Measurements from ENCODE around the gene FBXW7. TPM values are rescaled to one million over a fixed set of nuclear protein-coding genes. Genes with fewer than 3 reads are reported as not detected.

FBXW7 gene
- total and polyA plus RNA-seq, 2 of the 13 experiments (the other 11 are each of a cell fraction or from before 2014, with no cell fraction given), result 5.0 to 40.9 TPM

- TF ChIP-seq ZNF205 (CRISPR knock-in tag; IDR thresholded peaks at IDR 0.05), result no peak
- TF ChIP-seq TAF1 (CRISPR knock-in tag; IDR thresholded peaks at IDR 0.05), result no peak
- no peak for TF ChIP-seq FOXC1 (CRISPR knock-in tag; IDR thresholded peaks at IDR 0.05; ENCODE audit: borderline replicate concordance)
- TF ChIP-seq GLMP (CRISPR knock-in tag; IDR thresholded peaks at IDR 0.05; ENCODE audit: borderline replicate concordance), result no peak
- TF ChIP-seq ZNF570 (CRISPR knock-in tag; IDR thresholded peaks at IDR 0.05; ENCODE audit: borderline replicate concordance), result no peak
- no peak for TF ChIP-seq ISX (CRISPR knock-in tag; conservative IDR thresholded peaks at IDR 0.05)
- no peak for TF ChIP-seq SMARCE1 (IDR thresholded peaks at IDR 0.05; ENCODE audit: borderline replicate concordance)
- no peak for TF ChIP-seq DNMT3B (CRISPR knock-in tag; conservative IDR thresholded peaks at IDR 0.05)
Measured at GRCh38 chr4:152456609-152457008, 79.3 kb downstream of the FBXW7 start (continued).

- POLR2A ChIA-PET, result no interaction called here
- in situ Hi-C loops (cut with HindIII; ENCODE audit: extremely low pct_ligation_motif_present, low pct_unique_long_range_greater_than_20kb) (loop anchor here (5.0 to 10.0 kb wide), 2 partner anchors 187 to 269 kb away; no protein-coding TSS in a partner anchor), intact Hi-C loops (cut with micrococcal nuclease; ENCODE audit: unreplicated experiment) (loop anchor here (2.0 kb wide), 1 partner anchor 81 kb away; the partner anchor contains the start of gene FBXW7)
- CTCF ChIA-PET (ENCODE audit: low intra/inter-chr PET ratio, low total read pairs), result interaction anchor here (3.2 kb wide), 1 partner anchor 185 kb away, joined by 29 read pairs; no protein-coding TSS in a partner anchor
- no peaks in the 10 kb centered on the region for H4K20me1 ChIP-seq (ENCODE audit: insufficient read depth, low read length)
- H3K27ac ChIP-seq (ENCODE audit: extremely low read length, insufficient read depth, low read length), result no peak overlapping the region
- peaks cover 17% of the 10 kb centered on the region for H3K4me1 ChIP-seq (ENCODE audit: insufficient read depth, low read length)
- no peak for DNase-seq (ENCODE audit: low spot score)
- H3K27me3 ChIP-seq (ENCODE audit: control insufficient read depth in 1 of 2, insufficient read depth in 2 of 2, low read length in 2 of 2), result no peaks in the 10 kb centered on the region
- no peak for ATAC-seq
- no peak for FAIRE-seq
- H3K79me2 ChIP-seq (ENCODE audit: insufficient read depth, low read length), result peaks cover 27% of the 10 kb centered on the region
- H3K4me2 ChIP-seq (ENCODE audit: low read depth, low read length), result no peak overlapping the region
- H2AFZ ChIP-seq (ENCODE audit: low read length), result no peak overlapping the region
- no peak overlapping the region for H3K9ac ChIP-seq (ENCODE audit: insufficient read depth, low read depth, low read length)
- no TSS peak for BruUV-seq (replicated peaks)
- no peaks in the 10 kb centered on the region for H3K36me3 ChIP-seq (replicated peaks in 1 of 2; ENCODE audit: control insufficient read depth in 1 of 2, insufficient read depth in 2 of 2, low read length in 2 of 2)
- H3K9me3 ChIP-seq (ENCODE audit: low read length), result no peaks in the 10 kb centered on the region
- H3K4me3 ChIP-seq (replicated peaks in 1 of 3; ENCODE audit: insufficient read depth in 1 of 3, low read depth in 2 of 3, low read length in 3 of 3), result no peak overlapping the region
- WGBS (ENCODE audit: low lambda C conversion rate), result 96% methylated on average over 2 of the region's 2 CpGs
- TF ChIP-seq ZIK1 (CRISPR knock-in tag; IDR thresholded peaks at IDR 0.05; ENCODE audit: borderline replicate concordance, low read depth) (no peak), HNRNPK (IDR thresholded peaks at IDR 0.05; ENCODE audit: low read depth, low read length, poor library complexity, severe bottlenecking) (no peak), NCOA1 (CRISPR knock-in tag; IDR thresholded peaks at IDR 0.05) (no peak), ZNF737 (CRISPR knock-in tag; IDR thresholded peaks at IDR 0.05; ENCODE audit: borderline replicate concordance) (no peak)
Measured at GRCh38 chr4:152455311-152455710, 80.6 kb downstream of the FBXW7 start.

Data from HepG2 (cell line).